ENCODE measurements around the gene SIVA1. TPM values are rescaled to one million over a fixed set of nuclear protein-coding genes. Genes with fewer than 3 reads are reported as not detected.
"Not testable (repeated sequence)": the region's sequence is repeated elsewhere in the genome, so short reads cannot be mapped to it uniquely, and the experiment has no call there.

The SIVA1 gene
- total RNA-seq, 2 experiments from 2014 or later, result 97.6 to 109 TPM

GRCh38 chr14:104741803-104742251 is 11.1 kb upstream of the SIVA1 start:
- no peak overlapping the region for H3K27ac Mint-ChIP-seq
- DNase-seq, result no peak
- H3K27me3 Mint-ChIP-seq, result no peaks in the 10 kb centered on the region
- no peak overlapping the region for H3K4me3 Mint-ChIP-seq
- CTCF ChIA-PET, result interaction anchor here (0.6 kb wide), 1 partner anchor 39 kb away, joined by 3 read pairs; no protein-coding TSS in a partner anchor
- peaks cover 16% of the 10 kb centered on the region for H3K4me1 Mint-ChIP-seq (ENCODE audit: low read depth)
- H3K9me3 Mint-ChIP-seq, result no peaks in the 10 kb centered on the region
- no peaks in the 10 kb centered on the region for H3K36me3 Mint-ChIP-seq
- POLR2A ChIA-PET, result no interaction called here
- intact Hi-C loops (cut with micrococcal nuclease), result no loop called here

DNA sequence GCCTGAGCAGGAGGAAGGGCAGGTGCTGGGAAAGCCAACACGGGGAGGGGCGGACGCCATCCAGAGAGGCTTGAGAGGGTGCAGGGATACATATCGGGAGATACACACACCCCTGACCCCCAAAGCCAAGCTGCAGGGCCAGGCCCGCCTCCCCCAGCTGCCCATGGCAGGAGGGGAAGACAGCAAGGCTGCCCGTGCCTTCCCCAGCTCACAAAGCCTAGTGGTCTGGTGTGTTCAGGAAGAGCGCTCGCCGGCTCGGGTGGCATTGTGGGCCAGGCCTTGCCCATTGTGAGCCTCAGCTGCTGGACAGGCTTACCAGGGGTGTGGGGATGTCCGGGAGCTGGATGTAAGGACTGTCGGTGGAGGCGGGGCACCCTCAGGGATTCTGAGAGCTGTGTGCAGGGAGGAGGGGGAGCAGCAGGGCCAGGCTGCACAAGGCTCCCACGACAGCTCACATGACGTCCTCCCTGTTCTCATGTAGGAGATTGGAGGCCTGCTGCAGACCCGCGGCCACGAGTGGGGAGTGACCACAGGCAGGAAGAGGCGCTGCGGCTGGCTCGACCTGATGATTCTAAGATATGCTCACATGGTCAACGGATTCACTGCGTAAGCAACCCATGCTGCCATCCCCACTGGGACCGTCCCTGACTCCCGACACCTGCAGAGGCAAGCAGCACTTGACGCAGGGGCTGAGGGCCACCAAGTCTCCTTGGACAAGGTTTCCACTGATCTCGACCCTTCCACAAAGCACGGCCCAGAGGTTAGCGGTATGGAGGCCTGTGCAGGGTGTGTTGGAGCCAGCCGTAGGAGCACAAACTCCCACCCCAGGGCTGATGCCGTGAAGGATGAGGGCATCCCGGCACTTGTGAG is 10.1 kb upstream of the SIVA1 start:
- no peaks in the 10 kb centered on the region for H3K36me3 Mint-ChIP-seq
- H3K4me3 Mint-ChIP-seq, result no peak overlapping the region
- ChIA-PET CTCF (interaction anchor here (0.5 kb wide), 1 partner anchor 1114 kb away, joined by 3 read pairs; the partner anchor contains the start of gene KLC1), POLR2A (interaction anchor here (1.3 kb wide), 1 partner anchor 10 kb away, joined by 4 read pairs; the partner anchor contains the start of gene SIVA1)
- intact Hi-C loops (cut with micrococcal nuclease), result no loop called here
- peaks cover 16% of the 10 kb centered on the region for H3K4me1 Mint-ChIP-seq (ENCODE audit: low read depth)
- H3K9me3 Mint-ChIP-seq, result no peaks in the 10 kb centered on the region
- no peaks in the 10 kb centered on the region for H3K27me3 Mint-ChIP-seq
- no peak overlapping the region for H3K27ac Mint-ChIP-seq
- DNase-seq, result no peak

DNA sequence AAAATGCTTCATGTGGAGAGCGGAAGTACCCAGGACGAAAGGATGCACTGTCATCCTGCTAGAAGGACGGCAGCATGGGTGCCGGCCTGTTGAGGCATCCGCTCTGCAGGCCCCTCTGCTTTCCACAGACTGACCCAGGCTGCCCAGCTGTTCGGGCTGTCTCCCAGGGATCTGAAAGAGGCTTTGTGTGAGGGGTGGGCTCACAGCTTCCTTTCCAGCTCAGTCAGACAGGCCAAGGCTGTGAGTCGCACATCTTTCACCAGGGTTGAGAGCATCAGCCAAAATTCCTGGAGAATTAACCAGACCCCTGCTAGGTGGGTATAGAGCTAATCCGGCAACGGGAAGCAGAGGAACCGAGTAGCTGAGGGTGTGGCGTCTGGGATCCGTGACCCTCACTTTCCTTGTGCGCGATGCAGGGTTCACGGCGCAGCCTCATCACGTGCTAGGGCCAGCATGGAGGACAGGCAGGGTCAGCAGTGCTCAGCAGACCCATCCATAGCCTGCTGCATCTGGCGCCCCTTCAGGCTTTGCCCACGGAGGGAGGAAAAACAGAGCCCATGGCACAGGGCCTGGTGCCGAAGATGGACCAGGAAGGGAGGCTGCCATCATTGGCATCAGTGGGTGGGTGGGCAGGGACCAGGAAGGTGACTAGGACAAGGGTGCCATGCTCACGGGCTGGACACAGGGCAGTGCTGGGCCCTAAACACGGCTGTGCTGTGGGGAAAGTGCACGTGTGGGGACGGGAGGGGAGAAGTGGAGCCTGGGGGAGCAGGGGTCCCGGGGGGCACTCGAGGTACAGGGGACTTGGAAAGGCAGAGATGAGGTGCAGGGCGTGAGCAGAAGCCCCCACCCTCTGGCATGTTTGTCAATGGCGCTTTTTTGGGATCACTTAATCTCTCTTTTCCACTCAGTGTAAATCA is 9.2 kb upstream of the SIVA1 start:
- Mint-ChIP-seq H3K36me3 (no peaks in the 10 kb centered on the region), H3K4me1 (ENCODE audit: low read depth) (peaks cover 16% of the 10 kb centered on the region), H3K9me3 (no peaks in the 10 kb centered on the region), H3K27me3 (no peaks in the 10 kb centered on the region), H3K4me3 (no peak overlapping the region), H3K27ac (no peak overlapping the region)
- ChIA-PET POLR2A (interaction anchor here (1.3 kb wide), 1 partner anchor 10 kb away, joined by 4 read pairs; the partner anchor contains the start of gene SIVA1), CTCF (no interaction called here)
- no peak for DNase-seq
- intact Hi-C loops (cut with micrococcal nuclease), result no loop called here

GRCh38 chr14:104744484-104744883 is 8.5 kb upstream of the SIVA1 start:
- no peak overlapping the region for H3K4me3 Mint-ChIP-seq
- no peaks in the 10 kb centered on the region for H3K9me3 Mint-ChIP-seq
- H3K4me1 Mint-ChIP-seq (ENCODE audit: low read depth), result peaks cover 16% of the 10 kb centered on the region
- ChIA-PET CTCF (no interaction called here), POLR2A (no interaction called here)
- no peak for DNase-seq
- H3K27me3 Mint-ChIP-seq, result no peaks in the 10 kb centered on the region
- intact Hi-C loops (cut with micrococcal nuclease), result no loop called here
- no peaks in the 10 kb centered on the region for H3K36me3 Mint-ChIP-seq
- no peak overlapping the region for H3K27ac Mint-ChIP-seq

GRCh38 chr14:104745431-104745830 is 7.5 kb upstream of the SIVA1 start:
- Mint-ChIP-seq H3K4me3 (no peak overlapping the region), H3K4me1 (ENCODE audit: low read depth) (peaks cover 16% of the 10 kb centered on the region), H3K36me3 (no peaks in the 10 kb centered on the region), H3K9me3 (no peaks in the 10 kb centered on the region), H3K27me3 (no peaks in the 10 kb centered on the region), H3K27ac (no peak overlapping the region)
- POLR2A ChIA-PET, result no interaction called here
- intact Hi-C loops (cut with micrococcal nuclease), result no loop called here
- no peak for DNase-seq
- CTCF ChIA-PET, result interaction anchor here (2.3 kb wide), 1 partner anchor 21 kb away, joined by 7 read pairs; the partner anchor contains the start of gene ADSS1

DNA sequence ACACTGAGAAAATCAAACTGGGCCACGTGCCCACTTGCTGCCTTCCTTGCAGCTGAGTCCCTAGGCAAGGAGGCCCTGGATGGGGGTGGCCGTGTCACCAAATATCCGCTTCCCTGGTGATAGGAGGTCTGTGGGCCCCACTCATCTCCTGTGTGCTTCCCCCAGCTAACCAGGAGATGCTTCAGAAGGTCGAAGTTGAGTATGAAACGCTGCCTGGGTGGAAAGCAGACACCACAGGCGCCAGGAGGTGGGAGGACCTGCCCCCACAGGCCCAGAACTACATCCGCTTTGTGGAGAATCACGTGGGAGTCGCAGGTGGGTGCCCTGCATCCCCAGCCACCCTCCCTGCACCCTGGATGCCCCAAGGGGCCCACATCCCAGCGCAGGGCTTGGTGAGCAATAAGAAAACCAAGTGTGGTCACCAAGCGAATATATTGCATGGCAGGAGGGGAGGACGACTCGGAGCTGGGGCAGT is 6.8 kb upstream of the SIVA1 start:
- Mint-ChIP-seq H3K27me3 (no peaks in the 10 kb centered on the region), H3K4me1 (ENCODE audit: low read depth) (peaks cover 19% of the 10 kb centered on the region)
- DNase-seq, result peak; percentile 74

GRCh38 chr14:104746934-104747481 is 5.9 kb upstream of the SIVA1 start:
- no peaks in the 10 kb centered on the region for H3K27me3 Mint-ChIP-seq
- ChIA-PET CTCF (interaction anchor here (2.3 kb wide), 1 partner anchor 22 kb away, joined by 7 read pairs; the partner anchor contains the start of gene ADSS1), POLR2A (no interaction called here)
- H3K9me3 Mint-ChIP-seq, result peaks cover 2% of the 10 kb centered on the region
- intact Hi-C loops (cut with micrococcal nuclease), result no loop called here
- no peaks in the 10 kb centered on the region for H3K36me3 Mint-ChIP-seq
- no peak overlapping the region for H3K27ac Mint-ChIP-seq
- no peak for DNase-seq
- H3K4me1 Mint-ChIP-seq (ENCODE audit: low read depth), result peaks cover 19% of the 10 kb centered on the region
- H3K4me3 Mint-ChIP-seq, result no peak overlapping the region

More for the DNA sequence above, 6.8 kb upstream of the SIVA1 start:
- POLR2A ChIA-PET, result no interaction called here
- Mint-ChIP-seq H3K36me3 (no peaks in the 10 kb centered on the region), H3K9me3 (peaks cover 2% of the 10 kb centered on the region), H3K4me3 (no peak overlapping the region), H3K27ac (peak overlapping the region; percentile 66)
- CTCF ChIA-PET, result interaction anchor here (2.3 kb wide), 1 partner anchor 21 kb away, joined by 7 read pairs; the partner anchor contains the start of gene ADSS1
- intact Hi-C loops (cut with micrococcal nuclease), result no loop called here

- H3K4me3 Mint-ChIP-seq, result no peak overlapping the region
Observed at GRCh38 chr14:104747876-104748275, 5.1 kb upstream of the SIVA1 start.

DNA sequence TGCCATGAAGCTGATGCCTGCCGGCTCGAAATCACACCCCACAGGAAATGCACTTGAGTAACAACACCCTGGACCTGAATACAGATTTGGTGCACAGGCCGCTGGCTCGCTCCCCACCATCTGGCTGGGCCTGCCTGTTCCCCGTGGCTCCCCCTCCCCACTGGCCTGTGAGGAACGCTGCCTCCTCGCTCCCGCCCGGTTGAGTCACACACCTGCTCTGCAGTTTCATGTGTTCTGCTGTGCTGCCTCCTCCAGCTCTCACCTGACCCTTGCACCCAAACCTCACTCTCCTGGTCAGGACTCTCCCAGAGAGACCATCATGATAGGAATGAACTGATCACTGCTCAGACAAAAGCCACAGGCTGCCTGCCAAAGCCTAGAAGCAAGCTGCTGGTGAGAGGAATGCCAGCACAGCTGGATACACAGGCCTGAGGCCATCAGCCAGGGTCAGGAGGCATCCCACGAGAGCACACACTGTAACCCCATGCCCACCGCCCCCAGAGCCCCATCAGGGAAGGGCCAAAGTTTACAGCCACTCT is 3.8 kb upstream of the SIVA1 start:
- H3K27ac Mint-ChIP-seq, result no peak overlapping the region
- H3K4me1 Mint-ChIP-seq (ENCODE audit: low read depth), result peaks cover 25% of the 10 kb centered on the region
- peaks cover 9% of the 10 kb centered on the region for H3K36me3 Mint-ChIP-seq
- intact Hi-C loops (cut with micrococcal nuclease), result no loop called here
- CTCF ChIA-PET, result interaction anchor here (2.6 kb wide), 1 partner anchor 25 kb away, joined by 12 read pairs; the partner anchor contains the start of gene ADSS1
- POLR2A ChIA-PET, result no interaction called here
- DNase-seq, result no peak
- no peak overlapping the region for H3K4me3 Mint-ChIP-seq
- no peaks in the 10 kb centered on the region for H3K27me3 Mint-ChIP-seq
- peaks cover 2% of the 10 kb centered on the region for H3K9me3 Mint-ChIP-seq

More at GRCh38 chr14:104747876-104748275, 5.1 kb upstream of the SIVA1 start:
- H3K27ac Mint-ChIP-seq, result no peak overlapping the region
- ChIA-PET POLR2A (no interaction called here), CTCF (interaction anchor here (2.3 kb wide), 1 partner anchor 23 kb away, joined by 7 read pairs; the partner anchor contains the start of gene ADSS1)
- DNase-seq, result no peak
- H3K27me3 Mint-ChIP-seq, result no peaks in the 10 kb centered on the region
- H3K36me3 Mint-ChIP-seq, result peaks cover under 1% of the 10 kb centered on the region
- peaks cover 2% of the 10 kb centered on the region for H3K9me3 Mint-ChIP-seq
- intact Hi-C loops (cut with micrococcal nuclease), result no loop called here
- H3K4me1 Mint-ChIP-seq (ENCODE audit: low read depth), result peaks cover 19% of the 10 kb centered on the region

DNA sequence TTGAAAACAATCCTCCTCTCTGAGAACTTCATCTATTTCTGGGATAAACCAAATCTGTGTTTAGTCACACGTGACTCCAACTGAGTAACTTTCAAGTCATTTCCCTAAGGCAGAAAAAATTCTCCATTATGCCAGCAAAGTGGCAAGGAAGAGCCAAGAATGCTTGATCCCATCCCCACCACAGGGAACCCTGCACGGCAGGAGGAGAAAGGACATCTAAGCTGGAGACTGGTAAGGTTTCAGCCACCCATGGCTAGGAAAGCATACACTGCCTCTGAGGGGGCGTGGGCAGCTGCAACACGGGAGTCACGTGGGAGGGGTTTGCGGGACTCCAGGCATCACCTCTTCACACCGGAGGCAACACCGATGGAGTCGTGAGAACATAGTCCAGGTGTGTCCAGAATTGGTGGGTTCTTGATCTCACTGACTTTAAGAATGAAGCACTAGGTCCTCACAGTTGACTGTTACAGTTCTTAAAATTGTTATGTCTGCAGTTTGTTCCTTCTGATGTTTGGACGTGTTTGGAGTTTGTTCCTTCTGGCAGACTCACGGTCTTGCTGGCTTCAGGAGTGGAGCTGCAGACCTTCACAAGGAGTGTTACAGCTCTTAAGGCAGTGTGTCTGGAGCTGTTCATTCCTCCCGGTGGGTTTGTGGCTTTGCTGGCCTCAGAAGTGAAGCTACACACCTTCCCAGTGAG is 2.7 kb upstream of the SIVA1 start:
- Mint-ChIP-seq H3K36me3 (peaks cover 13% of the 10 kb centered on the region), H3K27ac (no peak overlapping the region), H3K4me3 (no peak overlapping the region), H3K9me3 (peaks cover 2% of the 10 kb centered on the region), H3K27me3 (no peaks in the 10 kb centered on the region), H3K4me1 (ENCODE audit: low read depth) (peaks cover 35% of the 10 kb centered on the region)
- POLR2A ChIA-PET, result no interaction called here
- DNase-seq, result no peak
- CTCF ChIA-PET, result interaction anchor here (0.6 to 5.0 kb wide), 4 partner anchors 18 to 75 kb away, joined by 3 to 47 read pairs (median 8); partner anchors contain the start of gene ADSS1
- intact Hi-C loops (cut with micrococcal nuclease), result loop anchor here (5.0 kb wide), 2 partner anchors 73 to 552 kb away; partner anchors contain the start of gene BRF1

DNA sequence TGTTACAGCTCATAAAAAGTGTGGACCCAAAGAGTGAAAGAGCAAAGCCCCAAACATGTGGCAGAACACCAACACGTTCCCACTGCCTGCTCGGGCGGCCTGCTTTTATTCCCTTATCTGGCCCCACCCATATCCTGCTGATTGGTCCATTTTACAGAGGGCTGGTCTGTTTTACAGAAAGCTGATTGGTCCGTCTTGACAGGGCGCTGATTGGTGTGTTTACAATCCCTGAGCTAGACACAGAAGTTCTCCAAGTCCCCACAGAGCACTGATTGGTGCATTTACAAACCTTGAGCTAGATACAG is 2.2 kb upstream of the SIVA1 start:
- CTCF ChIA-PET, result interaction anchor here (0.6 to 5.0 kb wide), 4 partner anchors 17 to 75 kb away, joined by 3 to 47 read pairs (median 8); partner anchors contain the start of gene ADSS1
- H3K4me1 Mint-ChIP-seq (ENCODE audit: low read depth), result peaks cover 35% of the 10 kb centered on the region
- H3K27ac Mint-ChIP-seq, H3K27me3 Mint-ChIP-seq, H3K9me3 Mint-ChIP-seq, POLR2A ChIA-PET: not testable (repeated sequence)
- DNase-seq, result peak; percentile 38
- peak overlapping the region; percentile 43 for H3K4me3 Mint-ChIP-seq
- peaks cover 14% of the 10 kb centered on the region for H3K36me3 Mint-ChIP-seq
- intact Hi-C loops (cut with micrococcal nuclease), result loop anchor here (5.0 kb wide), 2 partner anchors 73 to 552 kb away; partner anchors contain the start of gene BRF1
